K562 (cell line): ENCODE measurements around the gene PI4K2B. TPM values are rescaled to one million over a fixed set of nuclear protein-coding genes. Genes with fewer than 3 reads are reported as not detected.

Experiments used
- NR1H2 ChIP-seq: sonication (generic); formaldehyde crosslinking; IDR thresholded peaks from 2 replicates; pipeline ENCODE4 v1.4.0; 2020; ENCODE audit warnings: mild to moderate bottlenecking, missing genetic modification reagents
- U2AF1 ChIP-seq: fragments of 200-400 bp; formaldehyde crosslinking; optimal IDR thresholded peaks from 2 replicates; pipeline ENCODE3; 2017; ENCODE audit warnings: mild to moderate bottlenecking, low read depth, low read length, moderate library complexity
- ZNF609 ChIP-seq: sonication (generic); formaldehyde crosslinking; IDR thresholded peaks from 2 replicates; pipeline ENCODE4 v1.8.1; 2023; ENCODE audit warnings: missing genetic modification reagents, mild to moderate bottlenecking, borderline replicate concordance
- ZNF764 ChIP-seq: fragments of 250-450 bp; sonication (Bioruptor Pico); IDR thresholded peaks from 2 replicates; pipeline ENCODE4 v1.4.0; 2020; ENCODE audit warnings: low read depth, mild to moderate bottlenecking, moderate library complexity
- polyA plus RNA-seq, 8 experiments: library from polyadenylated mRNA; depleted of rRNA in 4 of 8; stranded (reverse) in 5 of 8; unstranded in 3 of 8; fragments of >200 nt; fragmentation: Nextera tagmentation in 2 of 8; fragmentation: Illumina TruSeq in 1 of 8; extraction: Ambion mirVana in 2 of 8; extraction: Trizol in 1 of 8; gene quantifications; 2 replicates each; pipeline versions ENCODE4 v1.2.1 to v1.2.3, GENCODE V29; 2011 to 2014; ENCODE audit warnings: inconsistent platforms in 1 of 8, missing spikeins in 1 of 8
- total RNA-seq, 7 experiments: library from RNA; depleted of rRNA in 6 of 7; stranded (reverse); fragments of >200 nt in 6 of 7; fragmentation: Illumina TruSeq in 2 of 7; extraction: Trizol in 2 of 7; gene quantifications; 2 replicates each; pipeline versions ENCODE4 v1.2.1 to v1.2.3, GENCODE V29; 2011 to 2021; ENCODE audit warnings: low replicate concordance in 1 of 7

PI4K2B gene
- total and polyA plus RNA-seq, 9 of the 15 experiments (the other 6 are each of a cell fraction or from before 2014, with no cell fraction given), result 4.5 to 21.4 (median 16.5) TPM

GRCh38 chr4:25297528-25298242 is 63.9 kb downstream of the PI4K2B start (continued):
- no peak for TF ChIP-seq ZNF609 (CRISPR knock-in tag)
- no peak for TF ChIP-seq U2AF1
- TF ChIP-seq ZNF764 (CRISPR knock-in tag), result no peak
- TF ChIP-seq NR1H2 (CRISPR knock-in tag), result no peak
